IMR-90 (cell line): ENCODE data around the gene PAFAH1B1. TPM values are rescaled to one million over a fixed set of nuclear protein-coding genes. Genes with fewer than 3 reads are reported as not detected.

Experiments
- ATAC-seq: fragments of 200-7000 bp; cut with Tn5 transposase; 2 replicates; pipeline ENCODE4 v1.9.1; 2020; ENCODE audit warnings: low read depth, mild to moderate bottlenecking, moderate library complexity
- BruUV-seq: library from RNA; stranded (reverse); fragments of 400-500 nt; replicated peaks from 2 replicates; lab custom pipeline; 2021; lab: Mats Ljungman, UMichigan
- CTCF ChIA-PET: fragments of 300-600 bp; formaldehyde crosslinking; extraction: SDS; loops from one replicate; lab custom pipeline; 2021; ENCODE audit warnings: antibody characterized with exemption; lab: Yijun Ruan, JAX
- POLR2A ChIA-PET: fragments of 300-600 bp; sonication (Branson Sonifier 250); formaldehyde crosslinking; loops from one replicate; lab custom pipeline; 2022; ENCODE audit warnings: antibody characterized with exemption; ENCODE audit not compliant: unreplicated experiment; lab: Charles Lee
- DNase-seq: peaks from one replicate; pipeline ENCODE4 v3.0.0; 2013
- H2AFZ ChIP-seq: replicated peaks from 2 replicates; pipeline ENCODE3; 2013; ENCODE audit warnings: low read length, mild to moderate bottlenecking; ENCODE audit not compliant: poor library complexity
- H2AK5ac ChIP-seq: 2 replicates; pipeline ENCODE4 v1.6.1; 2013; ENCODE audit warnings: low read depth, low read length, inconsistent platforms
- H2AK9ac ChIP-seq: replicated peaks from 2 replicates; pipeline ENCODE3; 2013; ENCODE audit warnings: mild to moderate bottlenecking, low read depth, low read length, moderate library complexity; ENCODE audit not compliant: poor library complexity
- H2BK120ac ChIP-seq: 2 replicates; pipeline ENCODE4 v1.6.1; 2013; ENCODE audit warnings: low read depth, low read length, inconsistent platforms
- H2BK15ac ChIP-seq: 3 replicates; pipeline ENCODE4 v1.6.1; 2013; ENCODE audit warnings: low read depth, low read length, inconsistent platforms
- H2BK20ac ChIP-seq: 2 replicates; pipeline ENCODE4 v1.6.1; 2013; ENCODE audit warnings: low read depth, mild to moderate bottlenecking, inconsistent platforms, low read length, moderate library complexity
- H2BK5ac ChIP-seq: 2 replicates; pipeline ENCODE4 v1.6.1; 2013; ENCODE audit warnings: mild to moderate bottlenecking, low read depth, low read length, inconsistent platforms; ENCODE audit not compliant: poor library complexity, severe bottlenecking
- H3K14ac ChIP-seq: replicated peaks from 2 replicates; pipeline ENCODE4 v1.6.1; 2013; ENCODE audit warnings: low read depth, low read length, inconsistent platforms
- H3K18ac ChIP-seq: 2 replicates; pipeline ENCODE4 v1.6.1; 2013; ENCODE audit warnings: low read depth, low read length, control low read depth
- H3K23ac ChIP-seq: 2 replicates; pipeline ENCODE4 v1.6.1; 2013; ENCODE audit warnings: low read depth, low read length, inconsistent platforms
- H3K27ac ChIP-seq: 2 replicates; pipeline ENCODE4 v1.5.1; 2013; ENCODE audit warnings: mild to moderate bottlenecking, control low read depth, low read length; ENCODE audit not compliant: insufficient read depth
- H3K27me3 ChIP-seq: 2 replicates; pipeline ENCODE4 v1.6.1; 2013; ENCODE audit warnings: low read length; ENCODE audit not compliant: control insufficient read depth, insufficient read depth
- H3K36me3 ChIP-seq: 2 replicates; pipeline ENCODE4 v1.6.1; 2013; ENCODE audit warnings: low read length, mixed read lengths; ENCODE audit not compliant: control insufficient read depth, insufficient read depth
- H3K4ac ChIP-seq: 2 replicates; pipeline ENCODE4 v1.6.1; 2013; ENCODE audit warnings: low read depth, low read length, inconsistent platforms
- H3K4me1 ChIP-seq: 2 replicates; pipeline ENCODE4 v1.6.1; 2013; ENCODE audit warnings: low read length, mixed read lengths; ENCODE audit not compliant: control insufficient read depth, insufficient read depth
- H3K4me2 ChIP-seq: 2 replicates; pipeline ENCODE4 v1.6.1; 2013; ENCODE audit warnings: low read depth, mild to moderate bottlenecking, control low read depth, low read length, moderate library complexity
- H3K4me3 ChIP-seq: 2 replicates; pipeline ENCODE4 v1.5.1; 2013; ENCODE audit warnings: low read depth, mild to moderate bottlenecking, control low read depth, low read length, moderate library complexity; ENCODE audit not compliant: insufficient read depth
- H3K56ac ChIP-seq: 2 replicates; pipeline ENCODE4 v1.6.1; 2013; ENCODE audit warnings: low read length, inconsistent platforms; ENCODE audit not compliant: insufficient read depth; ENCODE audit errors: extremely low read depth
- H3K79me1 ChIP-seq, 2 experiments: 2 replicates each; pipeline ENCODE4 v1.6.1; 2013; ENCODE audit warnings: low read length in 2 of 2, inconsistent platforms in 1 of 2, low read depth in 1 of 2
- H3K9ac ChIP-seq: 2 replicates; pipeline ENCODE4 v1.6.1; 2013; ENCODE audit warnings: low read depth, low read length, control low read depth
- H3K9me1 ChIP-seq: 2 replicates; pipeline ENCODE4 v1.6.1; 2013; ENCODE audit warnings: low read length, inconsistent platforms; ENCODE audit not compliant: insufficient read depth
- H3K9me3 ChIP-seq: 2 replicates; pipeline ENCODE4 v1.6.1; 2013; ENCODE audit warnings: low read length; ENCODE audit not compliant: control insufficient read depth, insufficient read depth
- H4K20me1 ChIP-seq: 2 replicates; pipeline ENCODE4 v1.6.1; 2013; ENCODE audit warnings: low read length, inconsistent platforms; ENCODE audit not compliant: insufficient read depth
- H4K5ac ChIP-seq: 2 replicates; pipeline ENCODE4 v1.6.1; 2013; ENCODE audit warnings: mild to moderate bottlenecking, low read depth, low read length, control low read depth
- H4K8ac ChIP-seq, 2 experiments: 2 replicates each; pipeline ENCODE4 v1.6.1; 2013; ENCODE audit warnings: low read depth in 2 of 2, low read length in 2 of 2, control low read depth in 1 of 2, inconsistent platforms in 1 of 2
- H4K91ac ChIP-seq: 2 replicates; pipeline ENCODE4 v1.6.1; 2013; ENCODE audit warnings: low read depth, low read length, inconsistent platforms; ENCODE audit not compliant: insufficient read depth
- BHLHE40 ChIP-seq: fragments of 150-350 bp; IDR thresholded peaks from 2 replicates; pipeline ENCODE4 v1.6.1; 2016; ENCODE audit warnings: mild to moderate bottlenecking, low read depth, low read length
- CEBPB ChIP-seq: IDR thresholded peaks from 2 replicates; pipeline ENCODE4 v1.6.1; 2012; ENCODE audit warnings: low read depth, low read length, improper control_type of control experiment
- CHD1 ChIP-seq: IDR thresholded peaks from 2 replicates; pipeline ENCODE4 v1.6.1; 2012; ENCODE audit warnings: low read depth, low read length, improper control_type of control experiment
- CTCF ChIP-seq: conservative IDR thresholded peaks from 2 replicates; pipeline ENCODE4 v1.5.1; 2012; ENCODE audit warnings: mild to moderate bottlenecking, low read depth, low read length, improper control_type of control experiment
- ELK1 ChIP-seq: fragments of 150-350 bp; IDR thresholded peaks from 2 replicates; pipeline ENCODE4 v1.6.1; 2016; ENCODE audit warnings: low read depth, mild to moderate bottlenecking, low read length, moderate library complexity, borderline replicate concordance
- FOS ChIP-seq: fragments of 150-350 bp; IDR thresholded peaks from 2 replicates; pipeline ENCODE4 v1.6.1; 2016; ENCODE audit warnings: low read depth, low read length
- MAFK ChIP-seq: IDR thresholded peaks from 2 replicates; pipeline ENCODE4 v1.6.1; 2012; ENCODE audit warnings: low read depth, low read length, improper control_type of control experiment
- MAZ ChIP-seq: IDR thresholded peaks from 2 replicates; pipeline ENCODE4 v1.6.1; 2012; ENCODE audit warnings: low read depth, mild to moderate bottlenecking, low read length, improper control_type of control experiment, moderate library complexity, borderline replicate concordance
- MXI1 ChIP-seq: IDR thresholded peaks from 2 replicates; pipeline ENCODE4 v1.6.1; 2012; ENCODE audit warnings: low read depth, mild to moderate bottlenecking, low read length, moderate library complexity, borderline replicate concordance
- NFE2L2 ChIP-seq: fragments of 150-350 bp; IDR thresholded peaks from 2 replicates; pipeline ENCODE4 v1.6.1; 2016; ENCODE audit warnings: low read depth, mild to moderate bottlenecking, low read length
- POLR2A ChIP-seq: IDR thresholded peaks from 2 replicates; pipeline ENCODE4 v1.6.1; 2012; ENCODE audit warnings: mild to moderate bottlenecking, low read depth, low read length
- RAD21 ChIP-seq: IDR thresholded peaks from 2 replicates; pipeline ENCODE4 v1.6.1; 2012; ENCODE audit warnings: low read length, improper control_type of control experiment
- RCOR1 ChIP-seq: IDR thresholded peaks from 2 replicates; pipeline ENCODE4 v1.6.1; 2012; ENCODE audit warnings: mild to moderate bottlenecking, low read length, improper control_type of control experiment; ENCODE audit not compliant: insufficient replicate concordance
- RFX5 ChIP-seq: IDR thresholded peaks from 2 replicates; pipeline ENCODE4 v1.8.0; 2012; ENCODE audit warnings: low read depth, mild to moderate bottlenecking, low read length, moderate library complexity
- SMC3 ChIP-seq: fragments of 150-350 bp; IDR thresholded peaks from 2 replicates; pipeline ENCODE4 v1.6.1; 2016; ENCODE audit warnings: low read depth, mild to moderate bottlenecking, antibody characterized with exemption, low read length, moderate library complexity
- USF2 ChIP-seq: fragments of 150-350 bp; IDR thresholded peaks from 2 replicates; pipeline ENCODE4 v1.6.1; 2017; ENCODE audit warnings: mild to moderate bottlenecking, antibody characterized with exemption, low read length, low read depth
- WGBS, 2 experiments: methylation state at CpG; one replicate each; pipeline versions ENCODE4 v1.1.5 to v1.1.7; 2013; ENCODE audit warnings: missing lambda C conversion rate in 2 of 2; ENCODE audit not compliant: insufficient read length in 1 of 2; ENCODE audit errors: extremely low coverage in 2 of 2; 5-methylcytosine and 5-hydroxymethylcytosine counted together
- dilution Hi-C: fragments of 300-500 bp; cut with HindIII; formaldehyde crosslinking; loops from one replicate; pipeline ENCODE4 v1.14.3; 2018; ENCODE audit warnings: low sequenced_read_pairs; ENCODE audit not compliant: unreplicated experiment
- in situ Hi-C: fragments of 300-500 bp; cut with MboI; formaldehyde crosslinking; loops from 3 replicates; pipeline ENCODE4 v1.14.3; 2019; ENCODE audit warnings: low sequenced_read_pairs, inconsistent platforms, mixed read lengths
- intact Hi-C: fragments of 100-400 bp; cut with micrococcal nuclease; formaldehyde crosslinking; loops from 2 replicates; pipeline ENCODE4 v1.10.0; 2022
- polyA plus RNA-seq, 3 experiments: library from polyadenylated mRNA; depleted of rRNA; stranded (reverse); fragments of >200 nt; gene quantifications; 2 replicates each; pipeline ENCODE4 v1.2.3, GENCODE V29; 2012; ENCODE audit warnings: low replicate concordance in 1 of 3
- total RNA-seq: library from RNA; depleted of rRNA; stranded (reverse); fragments of >200 nt; gene quantifications from 2 replicates; pipeline ENCODE4 v1.2.3, GENCODE V29; 2012

PAFAH1B1 gene
- total and polyA plus RNA-seq, 2 of the 4 experiments (the other 2 are of a cell fraction): 64.5 to 127 TPM

- in situ Hi-C loops: no loop called here
- no peak overlapping the region for H2AK9ac ChIP-seq
- no peak overlapping the region for H2BK15ac ChIP-seq
- H4K91ac ChIP-seq: no peak overlapping the region
- no TSS peak for BruUV-seq
- H3K4me1 ChIP-seq: peaks cover 27% of the 10 kb centered on the region
- no peaks in the 10 kb centered on the region for H3K9me3 ChIP-seq
- no peak overlapping the region for H3K14ac ChIP-seq
- H4K20me1 ChIP-seq: peaks cover 79% of the 10 kb centered on the region
- H3K56ac ChIP-seq: no peak overlapping the region
- H3K27ac ChIP-seq: no peak overlapping the region
- no peak overlapping the region for H2BK120ac ChIP-seq
- intact Hi-C loops: no loop called here
- H3K27me3 ChIP-seq: no peaks in the 10 kb centered on the region
- dilution Hi-C loops: no loop called here
- H4K5ac ChIP-seq: no peak overlapping the region
- H3K36me3 ChIP-seq: peaks cover 18% of the 10 kb centered on the region
- no peak overlapping the region for H3K9ac ChIP-seq
- TF ChIP-seq MAZ: no peak
- no peak for TF ChIP-seq RFX5
- TF ChIP-seq POLR2A: no peak
- no peak for TF ChIP-seq RCOR1
- no peak for TF ChIP-seq CHD1
- no peak for TF ChIP-seq CTCF
- no peak for TF ChIP-seq NFE2L2
- no peak for TF ChIP-seq FOS
- no peak for TF ChIP-seq ELK1
- TF ChIP-seq RAD21: no peak
- TF ChIP-seq SMC3: no peak
- TF ChIP-seq USF2: no peak
- TF ChIP-seq MXI1: no peak
- TF ChIP-seq MAFK: no peak
- TF ChIP-seq CEBPB: no peak
- no peak for TF ChIP-seq BHLHE40
- H3K18ac ChIP-seq: no peak overlapping the region
- peak overlapping the region; percentile 28 for H2AFZ ChIP-seq
- ATAC-seq (no peak), DNase-seq (no peak)
- no peak overlapping the region for H2BK5ac ChIP-seq
- no peak overlapping the region for H2AK5ac ChIP-seq
- ChIA-PET CTCF (no interaction called here), POLR2A (no interaction called here)
- 83% methylated on average over 7 of the region's 21 CpGs; no CpG with 5 or more reads in 1 of the 2 experiments for WGBS, 2 experiments
- H2BK20ac ChIP-seq: no peak overlapping the region
- H4K8ac ChIP-seq: no peak overlapping the region
- H3K9me1 ChIP-seq: peaks cover 16% of the 10 kb centered on the region
- H3K4ac ChIP-seq: no peak overlapping the region
- H3K4me2 ChIP-seq: no peak overlapping the region
- H3K23ac ChIP-seq: no peak overlapping the region
- H3K4me3 ChIP-seq: no peak overlapping the region
- H3K79me1 ChIP-seq: peaks cover 11 to 82% of the 10 kb centered on the region in 2 experiments
These were observed 113.6 kb downstream of the PAFAH1B1 start for GRCh38 chr17:2706911-2707510.
